Activated naive CD8-positive, alpha-beta T cell treated with anti-CD3 and anti-CD28 coated beads for 36 hours (primary cell): ENCODE measurements around the gene CISD1. TPM values are rescaled to one million over a fixed set of nuclear protein-coding genes. Genes with fewer than 3 reads are reported as not detected.
"Not testable (repeated sequence)": the region's sequence is repeated elsewhere in the genome, so short reads cannot be mapped to it uniquely, and the experiment has no call there.

Source experiments
- DNase-seq: peaks from one replicate; pipeline ENCODE4 v3.0.0; 2021
- H3K27ac Mint-ChIP-seq: one replicate; pipeline ENCODE4 v1.8.0; 2022; ENCODE audit warnings: mild to moderate bottlenecking, moderate library complexity, mixed read lengths
- H3K27me3 Mint-ChIP-seq: one replicate; pipeline ENCODE4 v1.8.0; 2022; ENCODE audit warnings: mild to moderate bottlenecking, mixed read lengths
- H3K36me3 Mint-ChIP-seq: one replicate; pipeline ENCODE4 v1.8.0; 2021; ENCODE audit warnings: mild to moderate bottlenecking, mixed read lengths
- H3K4me1 Mint-ChIP-seq: one replicate; pipeline ENCODE4 v1.8.0; 2021; ENCODE audit warnings: mixed read lengths
- H3K4me3 Mint-ChIP-seq: one replicate; pipeline ENCODE4 v1.8.0; 2022; ENCODE audit warnings: mild to moderate bottlenecking, moderate library complexity, mixed read lengths
- H3K9me3 Mint-ChIP-seq: one replicate; pipeline ENCODE4 v1.8.0; 2022; ENCODE audit warnings: mixed read lengths
- total RNA-seq, 2 experiments: library from RNA; stranded (reverse); gene quantifications; one replicate each; pipeline ENCODE4 v1.2.3, GENCODE V29; 2021

The CISD1 gene
- total RNA-seq, 2 experiments from 2014 or later = 65.0 to 65.4 TPM

- not testable (repeated sequence) for H3K27me3 Mint-ChIP-seq, H3K27ac Mint-ChIP-seq, DNase-seq, H3K4me3 Mint-ChIP-seq
- H3K4me1 Mint-ChIP-seq = peaks cover 38% of the 10 kb centered on the region
- H3K36me3 Mint-ChIP-seq = peaks cover 54% of the 10 kb centered on the region
- H3K9me3 Mint-ChIP-seq = peaks cover 14% of the 10 kb centered on the region
These were observed 12.8 kb upstream of the CISD1 start for GRCh38 chr10:58256013-58256780.

GRCh38 chr10:58258977-58259692 is 9.8 kb upstream of the CISD1 start:
- Mint-ChIP-seq H3K36me3 (peaks cover 40% of the 10 kb centered on the region), H3K27ac (no peak overlapping the region), H3K4me3 (no peak overlapping the region), H3K27me3 (no peaks in the 10 kb centered on the region), H3K9me3 (peaks cover under 1% of the 10 kb centered on the region), H3K4me1 (peaks cover 47% of the 10 kb centered on the region)
- no peak for DNase-seq

- Mint-ChIP-seq H3K36me3 (peaks cover 29% of the 10 kb centered on the region), H3K4me1 (peaks cover 50% of the 10 kb centered on the region), H3K27me3 (no peaks in the 10 kb centered on the region), H3K4me3 (no peak overlapping the region), H3K27ac (no peak overlapping the region), H3K9me3 (no peaks in the 10 kb centered on the region)
- no peak for DNase-seq
These were observed 8.6 kb upstream of the CISD1 start for GRCh38 chr10:58260334-58260733.

GRCh38 chr10:58262766-58263165 is 6.2 kb upstream of the CISD1 start:
- H3K36me3 Mint-ChIP-seq = peaks cover 20% of the 10 kb centered on the region
- no peak overlapping the region for H3K4me3 Mint-ChIP-seq
- DNase-seq = no peak
- peak overlapping the region; percentile 35 for H3K27ac Mint-ChIP-seq
- H3K27me3 Mint-ChIP-seq = no peaks in the 10 kb centered on the region
- H3K9me3 Mint-ChIP-seq = no peaks in the 10 kb centered on the region
- H3K4me1 Mint-ChIP-seq = peaks cover 47% of the 10 kb centered on the region

- peak overlapping the region; percentile 38 for H3K27ac Mint-ChIP-seq
- peaks cover 13% of the 10 kb centered on the region for H3K36me3 Mint-ChIP-seq
- no peaks in the 10 kb centered on the region for H3K9me3 Mint-ChIP-seq
- no peaks in the 10 kb centered on the region for H3K27me3 Mint-ChIP-seq
- H3K4me3 Mint-ChIP-seq = peak overlapping the region; percentile 92
- DNase-seq = no peak
- H3K4me1 Mint-ChIP-seq = peaks cover 49% of the 10 kb centered on the region
These were observed 4.2 kb upstream of the CISD1 start for GRCh38 chr10:58264780-58265179.

- Mint-ChIP-seq H3K27me3 (no peaks in the 10 kb centered on the region), H3K4me1 (peaks cover 45% of the 10 kb centered on the region), H3K36me3 (peaks cover 13% of the 10 kb centered on the region), H3K4me3 (peak overlapping the region; percentile 92), H3K9me3 (no peaks in the 10 kb centered on the region), H3K27ac (peak overlapping the region; percentile 38)
- DNase-seq = no peak
These were observed 3.7 kb upstream of the CISD1 start for GRCh38 chr10:58265249-58265648.

- peak overlapping the region; percentile 92 for H3K27ac Mint-ChIP-seq
- H3K36me3 Mint-ChIP-seq = peaks cover 16% of the 10 kb centered on the region
- H3K9me3 Mint-ChIP-seq = no peaks in the 10 kb centered on the region
- no peaks in the 10 kb centered on the region for H3K27me3 Mint-ChIP-seq
- peak; percentile 17 for DNase-seq
- peak overlapping the region; percentile 92 for H3K4me3 Mint-ChIP-seq
- peaks cover 43% of the 10 kb centered on the region for H3K4me1 Mint-ChIP-seq
These were observed 2.7 kb upstream of the CISD1 start for GRCh38 chr10:58266003-58266825.

- peak; percentile 51 for DNase-seq
- H3K9me3 Mint-ChIP-seq = no peaks in the 10 kb centered on the region
- peak overlapping the region; percentile 92 for H3K27ac Mint-ChIP-seq
- H3K4me1 Mint-ChIP-seq = peaks cover 39% of the 10 kb centered on the region
- no peaks in the 10 kb centered on the region for H3K27me3 Mint-ChIP-seq
- peak overlapping the region; percentile 92 for H3K4me3 Mint-ChIP-seq
- peaks cover 16% of the 10 kb centered on the region for H3K36me3 Mint-ChIP-seq
These were observed 1.9 kb upstream of the CISD1 start for GRCh38 chr10:58266826-58267712.

- Mint-ChIP-seq H3K9me3 (no peaks in the 10 kb centered on the region), H3K27ac (peak within 1 kb of the TSS; percentile 97), H3K4me3 (peak within 1 kb of the TSS; percentile 97), H3K27me3 (no peaks in the 10 kb centered on the region), H3K4me1 (peaks cover 34% of the 10 kb centered on the region), H3K36me3 (peaks cover 13% of the 10 kb centered on the region)
- peak; percentile 97 for DNase-seq
These were observed 1.1 kb upstream of the CISD1 start, which contains the start of gene IPMK for GRCh38 chr10:58267713-58268453. IPMK (minus strand) TSS chr10:58267894; CDS start chr10:58267611, 283 bp downstream.

GRCh38 chr10:58268454-58268945 is 462 bp upstream of the CISD1 start:
- peak overlapping the region; percentile 97 for H3K27ac Mint-ChIP-seq
- peaks cover 35% of the 10 kb centered on the region for H3K4me1 Mint-ChIP-seq
- H3K9me3 Mint-ChIP-seq = no peaks in the 10 kb centered on the region
- H3K27me3 Mint-ChIP-seq = no peaks in the 10 kb centered on the region
- H3K4me3 Mint-ChIP-seq = peak overlapping the region; percentile 97
- peaks cover 16% of the 10 kb centered on the region for H3K36me3 Mint-ChIP-seq
- no peak for DNase-seq

GRCh38 chr10:58269782-58270290 is 874 bp downstream of the CISD1 start:
- H3K4me1 Mint-ChIP-seq = peaks cover 27% of the 10 kb centered on the region
- H3K27me3 Mint-ChIP-seq = no peaks in the 10 kb centered on the region
- H3K27ac Mint-ChIP-seq = peak overlapping the region; percentile 97
- H3K9me3 Mint-ChIP-seq = no peaks in the 10 kb centered on the region
- DNase-seq = no peak
- peak overlapping the region; percentile 97 for H3K4me3 Mint-ChIP-seq
- H3K36me3 Mint-ChIP-seq = peaks cover 15% of the 10 kb centered on the region

- Mint-ChIP-seq H3K9me3 (peaks cover 4% of the 10 kb centered on the region), H3K27ac (no peak overlapping the region), H3K36me3 (peaks cover 27% of the 10 kb centered on the region), H3K4me1 (peaks cover 29% of the 10 kb centered on the region), H3K27me3 (no peaks in the 10 kb centered on the region), H3K4me3 (no peak overlapping the region)
- no peak for DNase-seq
These were observed 6.3 kb downstream of the CISD1 start for GRCh38 chr10:58275261-58275660.

- H3K36me3 Mint-ChIP-seq = peaks cover 28% of the 10 kb centered on the region
- DNase-seq = no peak
- peaks cover 30% of the 10 kb centered on the region for H3K4me1 Mint-ChIP-seq
- no peak overlapping the region for H3K27ac Mint-ChIP-seq
- no peaks in the 10 kb centered on the region for H3K27me3 Mint-ChIP-seq
- H3K9me3 Mint-ChIP-seq = peaks cover 6% of the 10 kb centered on the region
- no peak overlapping the region for H3K4me3 Mint-ChIP-seq
These were observed 6.9 kb downstream of the CISD1 start for GRCh38 chr10:58275908-58276307.
